Embryonic facial prominence (tissue), 1 donor: ENCODE measurements around the gene KIF4B.
A peak's percentile ranks its signal among the peaks of the same experiment; 100 is the strongest.
"Not testable (repeated sequence)": the region's sequence is repeated elsewhere in the genome, so short reads cannot be mapped to it uniquely, and the experiment has no call there.

Experiments used
- DNase-seq: peaks from one replicate; pipeline ENCODE4 v3.0.0-alpha.2; 2016; ENCODE audit errors: extremely low spot score

KIF4B gene

GRCh38 chr5:155013526-155013925 lies at the start of gene KIF4B:
Gene KIF4B (plus strand): TSS chr5:155013755. CDS start chr5:155013860, 105 bp downstream.
- no peak for DNase-seq

- no peak for DNase-seq
Observed at GRCh38 chr5:154966081-154966841, 47.3 kb upstream of the KIF4B start.

GRCh38 chr5:154966874-154967273 lies 46.7 kb upstream of the KIF4B start:
- no peak for DNase-seq

- peak; percentile 16 for DNase-seq
Observed at GRCh38 chr5:154967421-154968024, 46.0 kb upstream of the KIF4B start.

- DNase-seq, result no peak
Observed at GRCh38 chr5:154968953-154969352, 44.6 kb upstream of the KIF4B start.

- DNase-seq, result no peak
Observed at GRCh38 chr5:154970759-154971158, 42.8 kb upstream of the KIF4B start.

GRCh38 chr5:154971501-154971900 lies 42.1 kb upstream of the KIF4B start:
- no peak for DNase-seq

GRCh38 chr5:154972476-154973080 lies 41.0 kb upstream of the KIF4B start:
- no peak for DNase-seq

- DNase-seq, result not testable (repeated sequence)
Observed at GRCh38 chr5:154976082-154976481, 37.5 kb upstream of the KIF4B start.

GRCh38 chr5:154977409-154977808 lies 36.1 kb upstream of the KIF4B start:
- no peak for DNase-seq

- not testable (repeated sequence) for DNase-seq
Observed at GRCh38 chr5:154978294-154978693, 35.3 kb upstream of the KIF4B start.

- no peak for DNase-seq
Observed at GRCh38 chr5:154984946-154985516, 28.5 kb upstream of the KIF4B start.

GRCh38 chr5:154986151-154986550 lies 27.4 kb upstream of the KIF4B start:
- DNase-seq, result no peak

- DNase-seq, result no peak
Observed at GRCh38 chr5:154989626-154990025, 23.9 kb upstream of the KIF4B start.

- no peak for DNase-seq
Observed at GRCh38 chr5:154993461-154993860, 20.1 kb upstream of the KIF4B start.

GRCh38 chr5:154995679-154996078 lies 17.9 kb upstream of the KIF4B start:
- no peak for DNase-seq

- DNase-seq, result no peak
Observed at GRCh38 chr5:154997746-154998145, 15.8 kb upstream of the KIF4B start.

GRCh38 chr5:154999865-155000264 lies 13.7 kb upstream of the KIF4B start:
- DNase-seq, result no peak

- no peak for DNase-seq
Observed at GRCh38 chr5:155001523-155001922, 12.0 kb upstream of the KIF4B start.

- not testable (repeated sequence) for DNase-seq
Observed at GRCh38 chr5:155002722-155003121, 10.8 kb upstream of the KIF4B start.

GRCh38 chr5:155004138-155004744 lies 9.3 kb upstream of the KIF4B start:
- DNase-seq, result no peak

- not testable (repeated sequence) for DNase-seq
Observed at GRCh38 chr5:155006265-155006664, 7.3 kb upstream of the KIF4B start.
